HG03575 (cell line): ENCODE data around the gene PATL2.
A peak's percentile ranks its signal among the peaks of the same experiment; 100 is the strongest.
"Not testable (repeated sequence)": the region's sequence is repeated elsewhere in the genome, so short reads cannot be mapped to it uniquely, and the experiment has no call there.

Experiments used
- ATAC-seq: cut with Tn5 transposase; IDR thresholded peaks from one replicate; pipeline ENCODE4 v1.9.1; 2021; ENCODE audit not compliant: unreplicated experiment, insufficient number of reproducible peaks, low FRiP score; ENCODE audit errors: extremely low read depth

Gene PATL2

GRCh38 chr15:44700676-44701075, 10.4 kb downstream of the PATL2 start:
- ATAC-seq, result not testable (repeated sequence)

GRCh38 chr15:44698641-44699040, 12.5 kb downstream of the PATL2 start:
- ATAC-seq, result no peak

GRCh38 chr15:44697014-44697413, 14.1 kb downstream of the PATL2 start:
- ATAC-seq, result no peak

GRCh38 chr15:44695294-44695693, 15.8 kb downstream of the PATL2 start:
- ATAC-seq, result no peak

GRCh38 chr15:44694416-44694815, 16.7 kb downstream of the PATL2 start:
- ATAC-seq, result no peak

GRCh38 chr15:44692659-44693058, 18.5 kb downstream of the PATL2 start:
- ATAC-seq, result no peak

GRCh38 chr15:44690245-44690644, 20.9 kb downstream of the PATL2 start:
- ATAC-seq, result not testable (repeated sequence)

GRCh38 chr15:44689318-44689717, 21.8 kb downstream of the PATL2 start:
- not testable (repeated sequence) for ATAC-seq

GRCh38 chr15:44682809-44683682, 28.1 kb downstream of the PATL2 start:
- not testable (repeated sequence) for ATAC-seq

GRCh38 chr15:44682211-44682610, 28.9 kb downstream of the PATL2 start:
- no peak for ATAC-seq

GRCh38 chr15:44676676-44677075, 34.4 kb downstream of the PATL2 start:
- no peak for ATAC-seq

- ATAC-seq, result no peak
These were observed 35.2 kb downstream of the PATL2 start for GRCh38 chr15:44675911-44676310.

GRCh38 chr15:44673639-44674038, 37.5 kb downstream of the PATL2 start:
- no peak for ATAC-seq

- ATAC-seq, result no peak
These were observed 40.8 kb downstream of the PATL2 start for GRCh38 chr15:44670087-44670950.

GRCh38 chr15:44668921-44669320, 42.2 kb downstream of the PATL2 start:
- ATAC-seq, result no peak

- ATAC-seq, result no peak
These were observed 44.1 kb downstream of the PATL2 start for GRCh38 chr15:44667039-44667360.

- ATAC-seq, result no peak
These were observed 44.7 kb downstream of the PATL2 start for GRCh38 chr15:44666210-44667038.

- peak; percentile 35 for ATAC-seq
These were observed 47.5 kb downstream of the PATL2 start, which contains the start of gene SPG11 for GRCh38 chr15:44663410-44664308. TSS of gene SPG11 (minus strand) at chr15:44663662. CDS start at chr15:44663647, 15 bp downstream.
